GM12874 (cell line): Measurements from ENCODE around the gene GPX1.

Experiments used
- TF ChIP-seq, protein P1 (sequence below): IDR thresholded peaks from 2 replicates; pipeline ENCODE4 v1.5.1; 2011; ENCODE audit warnings: low read depth, mild to moderate bottlenecking, control low read depth, low read length, moderate library complexity; ENCODE audit not compliant: insufficient read depth

GPX1 gene

DNA sequence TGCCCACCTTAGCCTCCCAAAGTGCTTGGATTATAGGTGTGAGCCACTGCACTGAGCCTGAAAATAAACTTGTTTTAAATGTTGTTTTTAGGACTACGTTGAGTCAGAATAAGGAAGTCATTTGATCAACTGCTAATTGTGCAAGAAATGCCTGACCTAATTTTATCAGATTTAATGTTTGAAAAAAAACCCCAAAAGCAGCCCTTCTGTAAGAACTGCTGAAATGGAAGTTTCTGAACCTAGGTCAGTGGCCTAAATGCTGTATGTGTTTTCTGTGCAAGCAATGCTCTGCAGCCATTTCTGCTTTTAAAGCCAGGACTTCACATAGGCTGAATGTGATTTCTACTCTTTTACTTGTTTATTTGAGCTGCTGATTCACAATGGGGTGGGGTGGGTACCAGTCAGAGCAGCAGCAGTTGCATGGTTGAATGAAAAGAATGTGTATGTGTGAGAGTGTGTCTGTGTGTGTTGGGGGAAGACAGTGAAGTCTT is 6.6 kb downstream of the GPX1 start:
- TF ChIP-seq, protein P1, sequence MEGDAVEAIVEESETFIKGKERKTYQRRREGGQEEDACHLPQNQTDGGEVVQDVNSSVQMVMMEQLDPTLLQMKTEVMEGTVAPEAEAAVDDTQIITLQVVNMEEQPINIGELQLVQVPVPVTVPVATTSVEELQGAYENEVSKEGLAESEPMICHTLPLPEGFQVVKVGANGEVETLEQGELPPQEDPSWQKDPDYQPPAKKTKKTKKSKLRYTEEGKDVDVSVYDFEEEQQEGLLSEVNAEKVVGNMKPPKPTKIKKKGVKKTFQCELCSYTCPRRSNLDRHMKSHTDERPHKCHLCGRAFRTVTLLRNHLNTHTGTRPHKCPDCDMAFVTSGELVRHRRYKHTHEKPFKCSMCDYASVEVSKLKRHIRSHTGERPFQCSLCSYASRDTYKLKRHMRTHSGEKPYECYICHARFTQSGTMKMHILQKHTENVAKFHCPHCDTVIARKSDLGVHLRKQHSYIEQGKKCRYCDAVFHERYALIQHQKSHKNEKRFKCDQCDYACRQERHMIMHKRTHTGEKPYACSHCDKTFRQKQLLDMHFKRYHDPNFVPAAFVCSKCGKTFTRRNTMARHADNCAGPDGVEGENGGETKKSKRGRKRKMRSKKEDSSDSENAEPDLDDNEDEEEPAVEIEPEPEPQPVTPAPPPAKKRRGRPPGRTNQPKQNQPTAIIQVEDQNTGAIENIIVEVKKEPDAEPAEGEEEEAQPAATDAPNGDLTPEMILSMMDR: no peak

DNA sequence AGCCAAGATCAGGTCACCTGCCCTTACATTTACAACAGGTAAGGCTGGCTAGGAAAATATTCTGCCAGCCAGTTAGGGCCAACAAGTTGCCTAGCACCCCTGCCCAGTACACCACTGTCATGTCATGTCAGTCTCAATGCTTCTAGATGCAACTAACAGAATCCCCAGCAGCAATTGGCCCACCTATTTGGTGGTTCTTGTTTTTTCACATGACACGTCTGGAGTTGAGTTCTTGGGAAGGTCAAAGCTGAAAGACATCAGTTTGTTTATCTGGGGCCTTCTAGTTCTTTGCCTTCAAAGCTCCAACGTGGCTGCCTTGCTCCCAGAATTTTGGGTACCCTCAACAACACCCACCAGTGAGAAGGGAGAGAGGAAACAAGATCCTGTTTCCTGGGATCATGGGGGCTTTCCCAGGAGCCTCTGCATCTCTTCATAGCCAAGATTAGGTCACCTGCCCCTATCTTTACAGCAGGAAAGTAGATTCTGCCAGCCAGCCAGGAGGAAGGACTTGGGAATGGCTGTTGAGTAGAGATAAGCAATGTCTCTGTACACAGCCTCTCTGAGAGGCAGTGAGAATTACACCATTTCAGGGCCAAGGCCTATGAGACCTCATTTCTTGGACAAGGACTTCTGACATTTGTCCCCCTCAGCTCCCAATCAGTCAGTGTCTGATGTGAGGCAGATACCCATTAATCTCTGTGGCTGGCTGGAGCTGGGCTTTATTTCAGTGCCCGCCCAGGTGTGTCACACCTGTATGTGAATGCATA is 8.6 kb downstream of the GPX1 start:
- TF ChIP-seq, protein P1: no peak

DNA sequence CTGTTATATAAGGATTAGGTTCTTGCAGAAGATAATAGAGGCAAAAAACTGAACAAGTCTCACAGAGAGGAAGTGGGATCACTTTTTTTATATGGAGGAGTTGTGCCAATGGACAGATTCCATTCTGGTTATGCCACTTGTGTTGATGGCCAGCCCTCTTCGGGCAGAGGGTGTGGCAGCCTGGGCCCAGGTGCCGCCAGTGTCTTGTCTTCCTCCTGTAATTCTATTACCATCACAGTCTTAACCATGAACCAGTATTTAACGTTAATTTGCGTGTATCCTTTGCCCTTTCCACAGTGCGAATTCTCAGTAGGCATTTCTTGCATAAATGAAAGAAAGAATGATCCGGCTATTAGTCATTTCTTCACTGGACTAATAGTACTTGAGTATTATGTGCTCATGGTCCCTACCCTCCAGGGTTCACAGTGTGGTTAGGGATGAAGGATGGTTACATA is 11.3 kb downstream of the GPX1 start:
- TF ChIP-seq, protein P1: no peak

DNA sequence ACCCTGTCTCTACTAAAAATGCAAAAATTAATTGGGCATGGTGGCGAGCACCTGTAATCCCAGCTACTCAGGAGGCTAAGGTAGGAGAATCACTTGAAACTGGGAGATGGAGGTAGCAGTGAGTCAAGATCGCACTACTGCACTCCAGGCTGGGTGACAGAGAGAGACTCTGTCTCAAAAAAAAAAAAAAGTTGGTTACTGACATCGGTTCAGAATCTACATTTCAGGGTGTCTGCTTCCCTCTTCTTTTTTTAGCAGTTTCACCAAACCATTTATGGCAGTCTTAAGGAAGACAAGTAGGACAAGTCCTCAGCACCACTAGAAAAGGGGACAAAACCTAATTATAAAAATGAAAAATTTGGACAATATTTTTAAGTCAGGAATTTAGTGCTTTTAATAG is 15.0 kb downstream of the GPX1 start:
- TF ChIP-seq, protein P1: no peak

DNA sequence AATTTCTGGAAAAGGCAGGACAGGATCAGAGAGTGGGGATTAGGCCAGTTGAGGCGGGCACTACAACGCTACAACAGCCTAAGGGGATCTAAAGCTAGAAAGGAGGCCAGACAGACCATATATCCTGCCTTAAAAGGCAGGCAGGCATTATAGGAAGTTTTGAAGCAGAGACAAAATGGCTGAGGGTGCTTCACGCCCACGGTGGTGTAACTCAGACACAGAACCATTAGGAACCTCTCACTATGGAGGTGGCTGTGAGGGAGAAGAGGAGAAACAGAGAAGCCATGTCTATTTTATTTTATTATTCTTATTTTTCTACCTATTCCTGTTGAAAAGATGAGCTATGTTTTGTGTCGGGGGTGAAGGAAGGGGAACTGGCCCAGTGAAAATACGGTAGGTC is 16.2 kb downstream of the GPX1 start:
- TF ChIP-seq, protein P1: no peak

DNA sequence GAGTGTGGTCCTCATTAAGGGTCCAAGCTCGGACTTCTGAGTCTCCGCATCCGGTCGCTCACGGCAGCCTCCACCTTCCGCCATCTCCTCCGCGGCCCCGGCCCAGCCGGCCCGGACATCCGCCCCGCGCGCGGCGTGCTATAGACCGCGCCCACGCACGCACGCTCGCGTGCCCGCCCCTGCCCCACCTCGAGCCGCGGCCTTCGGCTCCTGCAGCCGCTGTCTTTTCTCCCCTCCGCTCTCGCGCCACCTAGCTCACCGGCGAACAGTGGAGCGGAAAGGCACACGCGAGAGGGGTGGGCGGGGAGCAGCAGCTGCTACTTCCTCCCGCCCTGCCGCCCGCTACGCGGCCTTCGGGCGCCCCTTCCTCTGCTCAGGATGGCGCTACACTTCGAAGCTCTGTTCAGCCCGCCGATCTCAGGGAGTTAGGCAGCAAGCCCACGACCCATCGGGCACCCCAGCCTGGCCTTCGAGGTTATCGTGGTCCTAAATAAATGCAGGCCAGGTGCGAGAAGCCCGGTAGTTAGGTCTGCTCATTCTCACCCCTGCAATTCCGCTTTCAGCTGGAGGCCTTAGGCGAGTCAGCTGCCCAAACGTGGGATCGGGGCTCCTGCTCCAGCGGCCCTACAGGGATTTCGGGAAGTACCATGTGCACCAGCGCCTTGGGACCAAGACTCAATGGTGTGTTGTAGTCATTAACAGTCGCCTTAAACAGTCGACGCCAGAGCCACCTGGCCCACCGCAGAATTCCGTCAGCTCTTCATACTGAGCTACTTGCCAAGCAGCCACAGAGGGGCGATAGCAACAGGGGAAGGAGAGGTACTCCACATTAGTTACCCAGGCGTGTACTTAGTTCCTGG is 18.0 kb downstream of the GPX1 start, which contains the start of gene USP4:
USP4 (minus strand) TSS at position 113 of the 860 bp plus-strand sequence; CDS start at position 84, 29 bp downstream.
- TF ChIP-seq, protein P1: peak; percentile 56

DNA sequence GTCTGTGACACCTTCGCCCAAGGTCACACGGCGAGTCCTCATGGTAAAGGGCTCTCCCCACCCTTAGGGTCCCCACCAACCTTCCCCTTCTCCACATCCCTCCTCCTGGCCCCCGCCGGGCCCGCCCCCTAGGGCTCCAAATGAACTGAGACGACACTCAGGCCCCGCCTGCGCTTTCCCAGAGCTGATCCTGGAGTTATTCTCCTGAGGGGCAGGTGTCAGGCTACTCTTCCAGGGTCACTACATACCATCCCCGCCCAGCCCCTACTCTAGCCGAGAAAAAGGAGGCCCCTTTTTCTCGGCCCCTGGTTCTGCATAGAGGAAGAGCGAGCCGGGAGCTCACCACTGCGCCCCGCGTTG is 18.6 kb downstream of the GPX1 start:
- TF ChIP-seq, protein P1: no peak
